ENCODE measurements around the gene CNOT6.

- no peak for TF ChIP-seq CTCF (IDR thresholded peaks at IDR 0.05; ENCODE audit: insufficient read depth, low read depth, low read length)
- no peak for TF ChIP-seq EZH2 (IDR thresholded peaks at IDR 0.05; ENCODE audit: insufficient read depth, low read length)
Measured at GRCh38 chr5:180472269-180472668, 21.9 kb upstream of the CNOT6 start.
